ENCODE data around the gene MSI2.
A peak's percentile ranks its signal among the peaks of the same experiment; 100 is the strongest.
"Not testable (repeated sequence)": the region's sequence is repeated elsewhere in the genome, so short reads cannot be mapped to it uniquely, and the experiment has no call there.

MSI2 gene

GRCh38 chr17:57295526-57296023, 39.3 kb downstream of the MSI2 start:
- peak overlapping the region; percentile 77 for H3K9ac ChIP-seq (ENCODE audit: low read depth, low read length)
- peak overlapping the region; percentile 25 for H3K4me3 ChIP-seq (ENCODE audit: low read length)
- peak overlapping the region; percentile 74 for H3K4me2 ChIP-seq (ENCODE audit: low read length)
- no peaks in the 10 kb centered on the region for H3K9me3 ChIP-seq (replicated peaks; ENCODE audit: low read length)
- H3K4me1 ChIP-seq (ENCODE audit: control insufficient read depth, insufficient read depth, low read length), result peaks cover 33% of the 10 kb centered on the region
- H3K27me3 ChIP-seq (ENCODE audit: control insufficient read depth, insufficient read depth, low read length), result no peaks in the 10 kb centered on the region
- H3K36me3 ChIP-seq (ENCODE audit: insufficient read depth, low read length), result peaks cover 18% of the 10 kb centered on the region

GRCh38 chr17:57296231-57296630, 39.9 kb downstream of the MSI2 start:
- H3K4me1 ChIP-seq (ENCODE audit: control insufficient read depth, insufficient read depth, low read length), result peaks cover 33% of the 10 kb centered on the region

DNA sequence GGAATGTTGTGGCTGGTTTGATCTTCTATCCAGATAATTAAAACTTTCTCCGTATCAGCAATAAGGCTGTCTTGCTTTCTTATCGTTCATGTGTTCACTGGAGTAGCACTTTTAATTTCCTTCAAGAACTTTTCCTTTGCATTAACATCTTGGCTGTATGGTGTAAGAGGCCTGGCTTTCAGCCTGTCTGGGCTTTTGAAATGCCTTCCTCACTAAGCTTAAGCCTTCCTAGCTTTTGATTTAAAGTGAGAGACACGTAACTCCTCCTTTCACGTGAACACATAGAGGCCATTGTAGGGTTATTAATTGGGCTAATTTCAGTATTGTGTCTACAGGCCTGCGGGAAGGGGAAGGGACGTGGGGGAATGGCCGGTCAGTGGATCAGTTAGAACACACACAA, 42.9 kb downstream of the MSI2 start:
- H3K4me3 ChIP-seq (ENCODE audit: low read length), result no peak overlapping the region
- H3K27me3 ChIP-seq (ENCODE audit: control insufficient read depth, insufficient read depth, low read length), result no peaks in the 10 kb centered on the region
- H3K4me2 ChIP-seq (ENCODE audit: low read length), result no peak overlapping the region
- peaks cover 32% of the 10 kb centered on the region for H3K36me3 ChIP-seq (ENCODE audit: insufficient read depth, low read length)
- H3K4me1 ChIP-seq (ENCODE audit: control insufficient read depth, insufficient read depth, low read length), result peaks cover 22% of the 10 kb centered on the region
- no peak overlapping the region for H3K9ac ChIP-seq (ENCODE audit: low read depth, low read length)
- H3K9me3 ChIP-seq (replicated peaks; ENCODE audit: low read length), result no peaks in the 10 kb centered on the region

More at GRCh38 chr17:57296231-57296630, 39.9 kb downstream of the MSI2 start:
- Histone ChIP-seq H3K4me3 (ENCODE audit: low read length) (peak overlapping the region; percentile 25), H3K4me2 (ENCODE audit: low read length) (peak overlapping the region; percentile 74), H3K9ac (ENCODE audit: low read depth, low read length) (peak overlapping the region; percentile 77), H3K27me3 (ENCODE audit: control insufficient read depth, insufficient read depth, low read length) (no peaks in the 10 kb centered on the region), H3K9me3 (replicated peaks; ENCODE audit: low read length) (no peaks in the 10 kb centered on the region), H3K36me3 (ENCODE audit: insufficient read depth, low read length) (peaks cover 24% of the 10 kb centered on the region)

DNA sequence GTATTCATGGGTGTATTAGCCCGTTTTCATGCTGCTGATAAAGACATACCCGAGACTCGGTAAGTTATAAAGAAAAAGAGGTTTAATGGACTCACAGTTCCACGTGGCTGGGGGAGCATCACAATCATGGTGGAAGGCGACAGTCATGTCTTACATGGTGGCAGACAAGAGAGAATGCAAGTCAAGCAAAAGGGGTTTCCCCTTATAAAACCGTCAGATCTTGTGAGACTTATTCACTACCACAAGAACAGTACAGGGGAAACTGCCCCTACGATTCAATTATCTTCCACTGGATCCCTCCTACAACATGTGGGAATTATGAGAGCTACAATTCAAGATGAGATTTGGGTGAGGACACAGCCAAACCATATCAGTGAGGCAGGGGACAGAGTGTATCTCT, 44.3 kb downstream of the MSI2 start:
- not testable (repeated sequence) for H3K27me3 ChIP-seq (ENCODE audit: control insufficient read depth, insufficient read depth, low read length)
- peaks cover 32% of the 10 kb centered on the region for H3K36me3 ChIP-seq (ENCODE audit: insufficient read depth, low read length)

GRCh38 chr17:57302690-57303465, 46.6 kb downstream of the MSI2 start:
- Histone ChIP-seq H3K9me3 (replicated peaks; ENCODE audit: low read length) (no peaks in the 10 kb centered on the region), H3K27me3 (ENCODE audit: control insufficient read depth, insufficient read depth, low read length) (no peaks in the 10 kb centered on the region), H3K36me3 (ENCODE audit: insufficient read depth, low read length) (peaks cover 32% of the 10 kb centered on the region), H3K4me2 (ENCODE audit: low read length) (no peak overlapping the region), H3K4me3 (ENCODE audit: low read length) (no peak overlapping the region), H3K4me1 (ENCODE audit: control insufficient read depth, insufficient read depth, low read length) (peaks cover 7% of the 10 kb centered on the region), H3K9ac (ENCODE audit: low read depth, low read length) (no peak overlapping the region)

More for the DNA sequence above, 44.3 kb downstream of the MSI2 start:
- not testable (repeated sequence) for H3K9ac ChIP-seq (ENCODE audit: low read depth, low read length); H3K4me3 ChIP-seq (ENCODE audit: low read length); H3K4me2 ChIP-seq (ENCODE audit: low read length); H3K9me3 ChIP-seq (replicated peaks; ENCODE audit: low read length)
- H3K4me1 ChIP-seq (ENCODE audit: control insufficient read depth, insufficient read depth, low read length), result peaks cover 12% of the 10 kb centered on the region

DNA sequence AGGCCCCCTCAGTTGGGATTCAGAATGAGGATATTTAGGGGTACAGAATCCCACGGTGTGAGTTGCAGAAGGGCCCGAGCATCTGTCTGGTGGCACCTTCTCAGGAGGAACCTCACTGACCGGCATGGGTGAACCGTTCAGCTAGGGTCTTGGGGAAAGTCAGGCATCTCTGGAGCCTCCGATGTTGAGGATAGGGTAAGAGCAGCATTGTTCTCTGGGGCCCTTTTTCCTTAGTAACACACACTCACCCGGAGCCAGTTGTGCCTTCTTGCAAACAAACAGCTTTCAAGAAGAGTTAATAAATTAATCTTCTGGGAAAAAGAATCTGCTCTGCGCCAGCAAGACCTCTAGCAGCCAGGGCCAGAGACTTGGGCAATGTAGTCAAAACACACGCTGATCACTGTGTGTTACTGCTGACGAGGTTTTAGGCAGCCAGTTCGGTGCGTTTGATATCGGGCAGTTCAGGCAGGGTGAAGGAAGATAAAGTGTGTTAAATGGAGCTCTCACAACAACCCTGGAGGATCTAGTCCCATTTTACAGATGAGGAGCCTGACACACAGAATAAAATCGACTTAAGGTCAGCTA, 48.9 kb downstream of the MSI2 start:
- H3K4me1 ChIP-seq (ENCODE audit: control insufficient read depth, insufficient read depth, low read length), result peaks cover 7% of the 10 kb centered on the region
- H3K27me3 ChIP-seq (ENCODE audit: control insufficient read depth, insufficient read depth, low read length), result no peaks in the 10 kb centered on the region
- no peak overlapping the region for H3K9ac ChIP-seq (ENCODE audit: low read depth, low read length)
- no peak overlapping the region for H3K4me3 ChIP-seq (ENCODE audit: low read length)
- H3K9me3 ChIP-seq (replicated peaks; ENCODE audit: low read length), result no peaks in the 10 kb centered on the region
- no peak overlapping the region for H3K4me2 ChIP-seq (ENCODE audit: low read length)
- H3K36me3 ChIP-seq (ENCODE audit: insufficient read depth, low read length), result peaks cover 28% of the 10 kb centered on the region

GRCh38 chr17:57305908-57306504, 49.7 kb downstream of the MSI2 start:
- Histone ChIP-seq H3K4me2 (ENCODE audit: low read length) (no peak overlapping the region), H3K27me3 (ENCODE audit: control insufficient read depth, insufficient read depth, low read length) (no peaks in the 10 kb centered on the region), H3K9ac (ENCODE audit: low read depth, low read length) (no peak overlapping the region), H3K36me3 (ENCODE audit: insufficient read depth, low read length) (peaks cover 29% of the 10 kb centered on the region), H3K4me1 (ENCODE audit: control insufficient read depth, insufficient read depth, low read length) (peaks cover 7% of the 10 kb centered on the region), H3K4me3 (ENCODE audit: low read length) (no peak overlapping the region), H3K9me3 (replicated peaks; ENCODE audit: low read length) (no peaks in the 10 kb centered on the region)

DNA sequence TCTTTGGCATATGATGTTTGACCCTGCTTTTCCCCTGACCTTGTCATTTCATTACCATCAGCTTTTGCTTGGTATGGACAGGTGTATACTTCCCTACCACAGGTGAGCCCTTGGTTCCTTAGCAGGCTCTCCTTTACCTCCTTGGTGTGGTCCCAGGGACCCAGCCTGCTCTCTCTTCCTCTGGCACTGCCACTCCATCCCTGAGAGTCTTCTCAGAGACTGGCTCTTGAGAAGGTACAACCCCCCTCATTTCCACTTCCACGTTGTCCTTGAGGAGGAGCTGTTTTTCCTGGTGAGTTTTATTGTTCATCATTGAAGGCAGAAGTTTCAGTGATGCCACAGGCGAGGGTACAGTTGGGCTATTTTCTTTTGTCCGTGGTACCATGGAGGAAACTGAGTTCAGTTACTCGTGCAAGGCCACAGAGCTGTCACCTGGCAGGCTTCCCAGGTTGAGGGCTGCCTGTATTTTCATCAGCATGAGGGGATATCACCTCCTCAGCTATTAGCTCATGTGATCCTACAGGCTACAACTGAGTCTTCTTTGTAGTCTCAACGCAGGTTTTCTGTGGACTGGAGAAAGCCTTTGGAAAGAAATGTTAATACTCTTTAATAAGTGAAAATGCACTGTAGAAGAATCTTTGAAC, 52.3 kb downstream of the MSI2 start:
- Histone ChIP-seq H3K4me3 (ENCODE audit: low read length) (no peak overlapping the region), H3K9me3 (replicated peaks; ENCODE audit: low read length) (no peaks in the 10 kb centered on the region), H3K4me2 (ENCODE audit: low read length) (no peak overlapping the region), H3K4me1 (ENCODE audit: control insufficient read depth, insufficient read depth, low read length) (peaks cover 7% of the 10 kb centered on the region), H3K36me3 (ENCODE audit: insufficient read depth, low read length) (peaks cover 20% of the 10 kb centered on the region), H3K27me3 (ENCODE audit: control insufficient read depth, insufficient read depth, low read length) (no peaks in the 10 kb centered on the region), H3K9ac (ENCODE audit: low read depth, low read length) (no peak overlapping the region)

GRCh38 chr17:57309479-57309878, 53.2 kb downstream of the MSI2 start:
- H3K27me3 ChIP-seq (ENCODE audit: control insufficient read depth, insufficient read depth, low read length), result no peaks in the 10 kb centered on the region
- no peak overlapping the region for H3K9ac ChIP-seq (ENCODE audit: low read depth, low read length)
- H3K36me3 ChIP-seq (ENCODE audit: insufficient read depth, low read length), result peaks cover 20% of the 10 kb centered on the region
- H3K4me1 ChIP-seq (ENCODE audit: control insufficient read depth, insufficient read depth, low read length), result peaks cover 7% of the 10 kb centered on the region
- H3K4me2 ChIP-seq (ENCODE audit: low read length), result no peak overlapping the region
- H3K9me3 ChIP-seq (replicated peaks; ENCODE audit: low read length), result no peaks in the 10 kb centered on the region
- no peak overlapping the region for H3K4me3 ChIP-seq (ENCODE audit: low read length)

- no peaks in the 10 kb centered on the region for H3K9me3 ChIP-seq (replicated peaks; ENCODE audit: low read length)
- H3K4me1 ChIP-seq (ENCODE audit: control insufficient read depth, insufficient read depth, low read length), result no peaks in the 10 kb centered on the region
- no peak overlapping the region for H3K4me2 ChIP-seq (ENCODE audit: low read length)
- peaks cover 20% of the 10 kb centered on the region for H3K36me3 ChIP-seq (ENCODE audit: insufficient read depth, low read length)
- H3K27me3 ChIP-seq (ENCODE audit: control insufficient read depth, insufficient read depth, low read length), result no peaks in the 10 kb centered on the region
- H3K4me3 ChIP-seq (ENCODE audit: low read length), result no peak overlapping the region
- H3K9ac ChIP-seq (ENCODE audit: low read depth, low read length), result no peak overlapping the region
Measured at GRCh38 chr17:57311281-57312216, 55.2 kb downstream of the MSI2 start.

Measured in skeletal muscle satellite cell (primary cell).